Parathyroid adenoma (tissue), 2 donors: ENCODE results near the gene PDE8A.

Source experiments
- H2AFZ ChIP-seq: fragments of 300-600 bp; sonication (generic); one replicate; pipeline ENCODE4 v1.7.0; 2017; ENCODE audit warnings: antibody characterized with exemption, mild to moderate bottlenecking
- H3K27ac ChIP-seq: fragments of 300-600 bp; sonication (generic); one replicate; pipeline ENCODE4 v1.7.0; 2017
- H3K27me3 ChIP-seq: fragments of 300-600 bp; sonication (generic); one replicate; pipeline ENCODE4 v1.7.0; 2017; ENCODE audit warnings: low read length; ENCODE audit not compliant: control insufficient read depth, insufficient read depth
- H3K36me3 ChIP-seq: fragments of 300-600 bp; sonication (generic); one replicate; pipeline ENCODE4 v1.7.0; 2017; ENCODE audit warnings: low read length; ENCODE audit not compliant: control insufficient read depth, insufficient read depth
- H3K4me1 ChIP-seq: fragments of 300-600 bp; sonication (generic); one replicate; pipeline ENCODE4 v1.7.0; 2017; ENCODE audit warnings: control low read depth
- H3K4me2 ChIP-seq: fragments of 300-600 bp; sonication (generic); one replicate; pipeline ENCODE4 v1.7.0; 2017; ENCODE audit warnings: low read length
- H3K4me3 ChIP-seq: fragments of 300-600 bp; sonication (generic); one replicate; pipeline ENCODE4 v1.7.0; 2017; ENCODE audit warnings: low read depth, low read length
- H3K79me2 ChIP-seq: fragments of 300-600 bp; sonication (generic); one replicate; pipeline ENCODE4 v1.7.0; 2017; ENCODE audit warnings: control low read depth
- H3K9ac ChIP-seq: fragments of 300-600 bp; sonication (generic); one replicate; pipeline ENCODE4 v1.7.0; 2017; ENCODE audit warnings: mild to moderate bottlenecking
- H3K9me3 ChIP-seq: fragments of 300-600 bp; sonication (generic); one replicate; pipeline ENCODE4 v1.7.0; 2017; ENCODE audit warnings: low read length; ENCODE audit not compliant: control insufficient read depth
- CTCF ChIP-seq: fragments of 300-600 bp; sonication (generic); IDR thresholded peaks from one replicate; pipeline ENCODE4 v1.7.0; 2017; ENCODE audit warnings: antibody characterized with exemption, mild to moderate bottlenecking
- donor health status: primary hyperparathyroidism.

Gene PDE8A

DNA sequence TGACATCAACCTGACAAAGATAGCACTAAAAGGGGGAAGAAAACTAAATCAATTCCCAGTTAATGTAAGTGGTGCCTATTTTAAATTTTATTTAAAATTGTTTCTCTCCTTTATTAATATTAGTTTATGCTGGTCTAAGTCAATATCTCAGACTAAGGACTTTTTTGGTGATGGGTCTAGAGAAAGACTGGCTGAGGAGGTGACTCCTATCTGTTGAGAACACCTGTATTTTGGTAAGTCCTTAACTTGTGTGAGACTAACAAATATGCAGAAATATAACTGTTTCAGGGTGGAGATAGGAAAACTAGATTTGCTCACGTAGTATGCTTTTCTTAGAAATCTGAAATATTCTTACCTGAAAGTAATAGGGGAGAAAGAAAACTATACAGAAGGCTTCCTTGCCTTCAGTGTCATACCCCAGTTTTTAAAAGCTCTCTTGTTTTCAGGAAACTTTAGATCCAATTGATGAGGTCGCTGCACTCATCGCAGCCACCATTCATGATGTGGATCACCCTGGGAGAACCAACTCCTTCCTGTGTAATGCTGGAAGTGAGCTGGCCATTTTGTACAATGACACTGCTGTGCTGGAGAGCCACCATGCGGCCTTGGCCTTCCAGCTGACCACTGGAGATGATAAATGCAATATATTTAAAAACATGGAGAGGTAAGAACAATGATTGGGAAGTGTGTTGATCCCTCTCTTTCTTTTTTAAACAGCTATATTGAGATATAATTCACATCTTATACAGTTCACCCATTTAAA is 138.9 kb downstream of the PDE8A start:
- no peak overlapping the region for H3K4me2 ChIP-seq
- H3K9ac ChIP-seq, result no peak overlapping the region
- H3K27me3 ChIP-seq, result no peaks in the 10 kb centered on the region
- TF ChIP-seq CTCF, result no peak
- H3K4me3 ChIP-seq, result no peak overlapping the region
- no peak overlapping the region for H2AFZ ChIP-seq
- no peak overlapping the region for H3K27ac ChIP-seq
- no peaks in the 10 kb centered on the region for H3K9me3 ChIP-seq
- H3K79me2 ChIP-seq, result no peaks in the 10 kb centered on the region
- no peaks in the 10 kb centered on the region for H3K4me1 ChIP-seq
- H3K36me3 ChIP-seq, result no peaks in the 10 kb centered on the region

GRCh38 chr15:85124173-85124572 is 142.5 kb downstream of the PDE8A start:
- H3K4me1 ChIP-seq, result no peaks in the 10 kb centered on the region
- no peak overlapping the region for H3K9ac ChIP-seq
- no peaks in the 10 kb centered on the region for H3K27me3 ChIP-seq
- no peak overlapping the region for H3K4me2 ChIP-seq
- no peaks in the 10 kb centered on the region for H3K9me3 ChIP-seq
- no peak for TF ChIP-seq CTCF
- H3K27ac ChIP-seq, result no peak overlapping the region
- no peaks in the 10 kb centered on the region for H3K36me3 ChIP-seq
- no peaks in the 10 kb centered on the region for H3K79me2 ChIP-seq
- no peak overlapping the region for H2AFZ ChIP-seq
- no peak overlapping the region for H3K4me3 ChIP-seq

DNA sequence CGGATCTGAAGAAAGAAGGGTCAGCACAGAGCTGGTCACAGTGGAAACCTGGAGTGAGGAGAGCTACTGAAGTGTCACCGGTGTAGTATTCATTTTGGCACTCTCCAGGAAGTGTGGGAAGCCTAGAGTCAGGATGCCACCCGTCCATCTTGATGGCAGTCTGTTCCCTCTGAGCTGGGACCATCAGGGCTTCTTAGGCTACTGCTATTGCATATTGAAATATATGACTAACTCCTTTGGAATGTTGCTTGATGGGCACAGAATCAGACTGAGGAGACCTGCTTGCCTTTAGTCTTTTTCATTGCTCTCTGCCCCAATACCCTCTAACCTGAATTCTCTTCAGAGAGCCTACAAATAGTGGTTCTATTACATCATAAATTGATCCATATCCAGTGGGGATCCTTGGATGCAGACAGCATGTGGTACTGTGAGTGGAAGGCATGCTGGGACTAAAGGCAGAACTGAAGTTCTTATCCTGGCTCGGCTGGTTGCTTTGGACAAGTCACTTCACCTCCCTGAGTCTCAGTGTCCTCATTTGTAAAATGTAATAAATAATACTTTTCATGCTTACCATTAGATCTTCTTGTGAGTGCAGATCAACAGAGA is 143.5 kb downstream of the PDE8A start:
- no peak overlapping the region for H3K9ac ChIP-seq
- H3K9me3 ChIP-seq, result no peaks in the 10 kb centered on the region
- no peaks in the 10 kb centered on the region for H3K4me1 ChIP-seq
- H3K27ac ChIP-seq, result no peak overlapping the region
- H3K4me2 ChIP-seq, result no peak overlapping the region
- H3K4me3 ChIP-seq, result no peak overlapping the region
- TF ChIP-seq CTCF, result no peak
- no peaks in the 10 kb centered on the region for H3K79me2 ChIP-seq
- H3K36me3 ChIP-seq, result no peaks in the 10 kb centered on the region
- no peak overlapping the region for H2AFZ ChIP-seq
- no peaks in the 10 kb centered on the region for H3K27me3 ChIP-seq

- H3K4me2 ChIP-seq, result no peak overlapping the region
- H3K36me3 ChIP-seq, result no peaks in the 10 kb centered on the region
- no peaks in the 10 kb centered on the region for H3K27me3 ChIP-seq
- no peak overlapping the region for H3K9ac ChIP-seq
- no peaks in the 10 kb centered on the region for H3K9me3 ChIP-seq
- H3K79me2 ChIP-seq, result no peaks in the 10 kb centered on the region
- no peaks in the 10 kb centered on the region for H3K4me1 ChIP-seq
- no peak overlapping the region for H2AFZ ChIP-seq
- TF ChIP-seq CTCF, result no peak
- H3K27ac ChIP-seq, result no peak overlapping the region
- no peak overlapping the region for H3K4me3 ChIP-seq
Observed at GRCh38 chr15:85128621-85129020, 147.0 kb downstream of the PDE8A start.

DNA sequence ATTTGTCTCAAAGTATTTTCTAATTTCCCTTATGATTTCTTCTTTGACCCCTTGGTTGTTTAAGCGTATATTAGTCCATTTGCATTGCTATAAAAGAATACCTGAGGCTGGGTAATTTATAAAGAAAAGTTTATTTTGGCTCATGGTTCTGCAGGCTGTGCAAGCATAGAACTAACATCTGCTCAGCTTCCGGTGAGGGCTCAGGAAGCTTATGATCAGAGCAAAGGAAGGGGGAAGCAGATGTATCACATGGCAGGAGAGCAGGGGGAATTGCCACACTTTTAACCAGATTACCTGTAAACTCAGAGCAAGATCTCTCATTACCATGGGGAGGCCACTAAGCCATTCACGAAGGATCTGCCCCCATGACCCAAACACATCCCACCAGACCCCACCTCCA is 148.2 kb downstream of the PDE8A start:
- no peak for TF ChIP-seq CTCF
- Histone ChIP-seq H2AFZ (no peak overlapping the region), H3K27ac (no peak overlapping the region), H3K9me3 (no peaks in the 10 kb centered on the region), H3K4me1 (no peaks in the 10 kb centered on the region), H3K27me3 (no peaks in the 10 kb centered on the region), H3K4me3 (no peak overlapping the region), H3K79me2 (no peaks in the 10 kb centered on the region), H3K4me2 (no peak overlapping the region), H3K36me3 (no peaks in the 10 kb centered on the region), H3K9ac (no peak overlapping the region)
